ENCODE measurements around the gene BANF2.

DNA sequence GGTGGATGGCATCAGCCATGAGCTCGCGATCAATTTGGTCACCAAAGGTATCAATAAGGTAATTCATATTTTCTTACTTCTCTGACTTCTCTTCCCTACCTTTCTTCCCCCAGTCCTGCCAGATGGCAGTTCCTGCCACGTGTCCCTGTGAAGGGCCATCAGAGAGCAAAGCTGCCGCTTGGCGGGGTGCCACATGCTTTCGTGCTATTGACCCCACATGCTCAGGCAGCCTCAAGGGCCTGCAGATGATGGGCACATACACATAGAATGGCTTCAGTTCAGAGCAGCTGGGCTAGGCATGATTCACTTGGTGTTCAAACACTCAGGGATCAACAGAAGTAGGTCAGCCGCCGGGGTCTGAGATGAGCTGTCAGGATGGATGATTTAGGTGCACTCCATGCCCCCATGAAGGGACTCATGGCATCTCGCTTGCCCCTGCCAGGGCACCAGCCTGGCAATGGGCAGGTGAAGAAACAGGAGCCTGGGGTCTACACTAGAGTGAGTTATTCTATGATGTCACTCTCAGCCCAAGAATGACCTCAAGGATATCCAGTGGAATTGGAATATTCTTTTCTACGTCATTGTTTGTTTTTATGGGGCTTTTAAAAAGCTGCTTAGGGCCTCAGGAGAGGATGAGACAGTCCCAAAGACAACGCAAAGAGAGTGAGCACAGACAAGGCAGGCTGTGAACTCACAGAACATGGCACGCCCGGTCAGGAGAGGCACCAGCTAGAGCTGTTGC is 25.5 kb downstream of the BANF2 start:
- no peak for TF ChIP-seq EZH2 (IDR thresholded peaks at IDR 0.05; ENCODE audit: borderline replicate concordance, low read depth, low read length, poor library complexity, severe bottlenecking)
- TF ChIP-seq, protein P1, sequence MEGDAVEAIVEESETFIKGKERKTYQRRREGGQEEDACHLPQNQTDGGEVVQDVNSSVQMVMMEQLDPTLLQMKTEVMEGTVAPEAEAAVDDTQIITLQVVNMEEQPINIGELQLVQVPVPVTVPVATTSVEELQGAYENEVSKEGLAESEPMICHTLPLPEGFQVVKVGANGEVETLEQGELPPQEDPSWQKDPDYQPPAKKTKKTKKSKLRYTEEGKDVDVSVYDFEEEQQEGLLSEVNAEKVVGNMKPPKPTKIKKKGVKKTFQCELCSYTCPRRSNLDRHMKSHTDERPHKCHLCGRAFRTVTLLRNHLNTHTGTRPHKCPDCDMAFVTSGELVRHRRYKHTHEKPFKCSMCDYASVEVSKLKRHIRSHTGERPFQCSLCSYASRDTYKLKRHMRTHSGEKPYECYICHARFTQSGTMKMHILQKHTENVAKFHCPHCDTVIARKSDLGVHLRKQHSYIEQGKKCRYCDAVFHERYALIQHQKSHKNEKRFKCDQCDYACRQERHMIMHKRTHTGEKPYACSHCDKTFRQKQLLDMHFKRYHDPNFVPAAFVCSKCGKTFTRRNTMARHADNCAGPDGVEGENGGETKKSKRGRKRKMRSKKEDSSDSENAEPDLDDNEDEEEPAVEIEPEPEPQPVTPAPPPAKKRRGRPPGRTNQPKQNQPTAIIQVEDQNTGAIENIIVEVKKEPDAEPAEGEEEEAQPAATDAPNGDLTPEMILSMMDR (conservative IDR thresholded peaks at IDR 0.05; ENCODE audit: low read depth, low read length) = no peak
